ENCODE measurements around the gene VSTM2B.

DNA sequence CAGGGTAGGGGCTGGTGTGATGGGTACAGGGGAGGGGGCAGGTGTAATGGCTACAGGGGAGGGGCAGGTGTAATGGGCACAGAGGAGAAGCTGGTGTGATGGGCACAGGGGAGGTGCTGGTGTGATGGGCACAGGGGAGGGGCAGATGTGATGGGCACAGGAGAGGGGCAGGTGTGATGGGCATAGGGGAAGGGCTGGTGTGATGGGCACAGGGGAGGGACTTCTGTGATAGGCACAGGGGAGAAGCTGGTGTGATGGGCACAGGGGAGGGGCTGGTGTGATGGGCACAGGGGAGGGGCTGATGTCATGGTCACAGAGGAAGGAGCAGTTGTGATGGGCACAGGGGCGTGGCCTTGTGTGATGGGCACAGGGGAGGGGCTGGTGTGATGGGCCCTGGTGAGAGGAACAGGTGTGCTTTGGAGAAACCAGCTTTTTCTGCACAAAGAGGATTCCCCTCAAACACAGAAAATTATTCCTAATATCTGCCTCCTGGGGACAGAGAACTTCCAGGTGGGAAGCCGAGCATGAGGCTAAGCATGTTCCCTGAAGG is 41.6 kb downstream of the VSTM2B start:
- TF ChIP-seq, protein P1, sequence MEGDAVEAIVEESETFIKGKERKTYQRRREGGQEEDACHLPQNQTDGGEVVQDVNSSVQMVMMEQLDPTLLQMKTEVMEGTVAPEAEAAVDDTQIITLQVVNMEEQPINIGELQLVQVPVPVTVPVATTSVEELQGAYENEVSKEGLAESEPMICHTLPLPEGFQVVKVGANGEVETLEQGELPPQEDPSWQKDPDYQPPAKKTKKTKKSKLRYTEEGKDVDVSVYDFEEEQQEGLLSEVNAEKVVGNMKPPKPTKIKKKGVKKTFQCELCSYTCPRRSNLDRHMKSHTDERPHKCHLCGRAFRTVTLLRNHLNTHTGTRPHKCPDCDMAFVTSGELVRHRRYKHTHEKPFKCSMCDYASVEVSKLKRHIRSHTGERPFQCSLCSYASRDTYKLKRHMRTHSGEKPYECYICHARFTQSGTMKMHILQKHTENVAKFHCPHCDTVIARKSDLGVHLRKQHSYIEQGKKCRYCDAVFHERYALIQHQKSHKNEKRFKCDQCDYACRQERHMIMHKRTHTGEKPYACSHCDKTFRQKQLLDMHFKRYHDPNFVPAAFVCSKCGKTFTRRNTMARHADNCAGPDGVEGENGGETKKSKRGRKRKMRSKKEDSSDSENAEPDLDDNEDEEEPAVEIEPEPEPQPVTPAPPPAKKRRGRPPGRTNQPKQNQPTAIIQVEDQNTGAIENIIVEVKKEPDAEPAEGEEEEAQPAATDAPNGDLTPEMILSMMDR (IDR thresholded peaks at IDR 0.05; ENCODE audit: low read length), result no peak
- TF ChIP-seq EZH2 (optimal IDR thresholded peaks at IDR 0.05; ENCODE audit: low read depth, low read length), result no peak
- TF ChIP-seq EZH2phosphoT487 (IDR thresholded peaks at IDR 0.05; ENCODE audit: low read length), result no peak
